ENCODE measurements around the gene WIPF3.

Gene WIPF3

GRCh38 chr7:29798422-29798821 lies 7.9 kb upstream of the WIPF3 start:
- H3K4me1 Mint-ChIP-seq = no peaks in the 10 kb centered on the region
- DNase-seq = no peak

GRCh38 chr7:29801929-29802328 lies 4.4 kb upstream of the WIPF3 start:
- Mint-ChIP-seq H3K4me3 (no peak overlapping the region), H3K27me3 (peaks cover 41% of the 10 kb centered on the region), H3K27ac (no peak overlapping the region), H3K36me3 (ENCODE audit: low read depth) (no peaks in the 10 kb centered on the region), H3K4me1 (no peaks in the 10 kb centered on the region), H3K9me3 (no peaks in the 10 kb centered on the region)
- ATAC-seq (no peak), DNase-seq (no peak)

More at GRCh38 chr7:29798422-29798821, 7.9 kb upstream of the WIPF3 start:
- no peak overlapping the region for H3K27ac Mint-ChIP-seq
- H3K27me3 Mint-ChIP-seq = peaks cover 16% of the 10 kb centered on the region
- H3K9me3 Mint-ChIP-seq = no peaks in the 10 kb centered on the region
- ATAC-seq = no peak
- no peak overlapping the region for H3K4me3 Mint-ChIP-seq
- no peaks in the 10 kb centered on the region for H3K36me3 Mint-ChIP-seq (ENCODE audit: low read depth)

GRCh38 chr7:29805031-29805430 lies 1.3 kb upstream of the WIPF3 start:
- Mint-ChIP-seq H3K36me3 (ENCODE audit: low read depth) (no peaks in the 10 kb centered on the region), H3K27me3 (peaks cover 65% of the 10 kb centered on the region), H3K27ac (no peak overlapping the region), H3K4me3 (no peak overlapping the region), H3K9me3 (no peaks in the 10 kb centered on the region), H3K4me1 (peaks cover 3% of the 10 kb centered on the region)
- DNase-seq (no peak), ATAC-seq (no peak)

- no peak for ATAC-seq
- H3K27me3 Mint-ChIP-seq = peaks cover 69% of the 10 kb centered on the region
- no peak for DNase-seq
- H3K4me1 Mint-ChIP-seq = peaks cover 3% of the 10 kb centered on the region
- H3K4me3 Mint-ChIP-seq = no peak overlapping the region
- H3K9me3 Mint-ChIP-seq = no peaks in the 10 kb centered on the region
- no peaks in the 10 kb centered on the region for H3K36me3 Mint-ChIP-seq (ENCODE audit: low read depth)
- no peak overlapping the region for H3K27ac Mint-ChIP-seq
Measured at GRCh38 chr7:29805886-29806207, 461 bp upstream of the WIPF3 start.

GRCh38 chr7:29806995-29807841 lies 910 bp downstream of the WIPF3 start:
- H3K4me3 Mint-ChIP-seq = peak overlapping the region; percentile 38
- no peaks in the 10 kb centered on the region for H3K9me3 Mint-ChIP-seq
- peaks cover 3% of the 10 kb centered on the region for H3K4me1 Mint-ChIP-seq
- DNase-seq (no peak), ATAC-seq (no peak)
- no peak overlapping the region for H3K27ac Mint-ChIP-seq
- H3K27me3 Mint-ChIP-seq = peaks cover 65% of the 10 kb centered on the region
- H3K36me3 Mint-ChIP-seq (ENCODE audit: low read depth) = no peaks in the 10 kb centered on the region

- H3K4me1 Mint-ChIP-seq = peaks cover 3% of the 10 kb centered on the region
- no peaks in the 10 kb centered on the region for H3K36me3 Mint-ChIP-seq (ENCODE audit: low read depth)
- H3K27me3 Mint-ChIP-seq = peaks cover 66% of the 10 kb centered on the region
- H3K4me3 Mint-ChIP-seq = no peak overlapping the region
- ATAC-seq (no peak), DNase-seq (no peak)
- H3K27ac Mint-ChIP-seq = no peak overlapping the region
- H3K9me3 Mint-ChIP-seq = no peaks in the 10 kb centered on the region
Measured at GRCh38 chr7:29808075-29808801, 1.9 kb downstream of the WIPF3 start.

DNA sequence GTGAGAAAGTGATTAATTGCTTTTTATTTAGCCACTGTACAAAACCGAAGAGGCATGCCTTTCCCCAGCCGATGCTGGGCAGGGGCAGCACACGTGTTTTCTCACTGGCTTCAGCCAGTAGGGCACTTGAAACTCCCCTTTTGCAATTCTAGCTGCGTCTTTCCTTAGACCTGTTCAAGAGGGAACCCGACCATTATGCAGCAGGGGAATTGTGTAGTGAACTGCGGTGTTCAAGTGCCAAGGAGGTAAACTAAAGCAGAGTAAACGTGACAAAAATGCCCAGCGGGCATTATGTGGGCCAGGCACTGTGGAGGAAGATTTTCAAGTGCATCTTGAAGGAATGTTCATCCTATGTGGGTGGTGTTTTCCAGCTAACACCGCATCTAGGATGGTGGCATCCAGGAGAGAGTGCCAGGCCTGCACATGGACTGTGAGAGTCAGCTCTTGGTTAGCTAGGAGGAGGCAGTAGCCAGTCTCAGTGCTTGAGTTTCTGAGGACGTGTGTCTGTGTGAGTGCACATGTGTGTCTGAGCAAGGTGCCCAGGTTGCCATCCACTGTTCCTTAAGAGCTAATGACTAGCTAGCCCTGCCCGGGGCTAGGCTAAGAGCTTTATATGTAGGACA lies 3.3 kb downstream of the WIPF3 start:
- Mint-ChIP-seq H3K27ac (no peak overlapping the region), H3K4me3 (no peak overlapping the region), H3K27me3 (peaks cover 63% of the 10 kb centered on the region), H3K9me3 (no peaks in the 10 kb centered on the region), H3K36me3 (ENCODE audit: low read depth) (no peaks in the 10 kb centered on the region), H3K4me1 (peaks cover 3% of the 10 kb centered on the region)
- DNase-seq = no peak
- no peak for ATAC-seq

GRCh38 chr7:29810297-29810696 lies 4.0 kb downstream of the WIPF3 start:
- H3K27me3 Mint-ChIP-seq = peaks cover 58% of the 10 kb centered on the region
- no peaks in the 10 kb centered on the region for H3K36me3 Mint-ChIP-seq (ENCODE audit: low read depth)
- ATAC-seq = no peak
- no peak for DNase-seq
- no peak overlapping the region for H3K27ac Mint-ChIP-seq
- H3K4me3 Mint-ChIP-seq = no peak overlapping the region
- peaks cover 3% of the 10 kb centered on the region for H3K4me1 Mint-ChIP-seq
- H3K9me3 Mint-ChIP-seq = no peaks in the 10 kb centered on the region

DNA sequence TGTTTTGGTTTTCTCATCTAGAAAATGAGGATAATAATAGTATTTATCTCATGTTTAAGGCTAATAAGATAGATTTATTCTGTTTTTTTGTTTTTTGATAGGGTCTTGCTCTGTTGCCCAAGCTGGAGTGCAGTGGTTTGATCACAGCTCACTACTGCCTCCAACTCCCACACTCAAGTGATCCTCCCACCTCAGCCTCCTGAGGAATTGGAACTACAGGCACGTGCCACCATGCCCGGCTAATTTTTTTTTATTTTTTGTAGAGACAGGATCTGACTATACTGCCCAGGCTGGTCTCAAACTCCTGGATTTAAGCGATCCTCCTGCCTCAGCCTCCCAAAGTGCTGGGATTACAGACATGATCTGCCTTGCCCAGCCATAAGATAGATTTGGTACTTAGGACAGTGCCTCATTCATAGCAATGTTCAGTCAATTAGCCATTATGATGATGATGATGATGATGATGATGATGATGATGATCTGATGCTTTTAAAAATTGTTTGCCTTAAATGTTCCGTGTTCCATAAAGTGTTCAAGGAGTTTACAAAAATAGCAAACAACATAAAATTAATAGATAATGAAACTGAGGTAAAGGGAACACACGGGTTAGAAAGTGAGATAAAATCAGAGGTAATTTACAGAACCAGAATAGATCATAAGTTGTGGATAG lies 4.6 kb downstream of the WIPF3 start:
- Mint-ChIP-seq H3K36me3 (ENCODE audit: low read depth) (no peaks in the 10 kb centered on the region), H3K27me3 (peaks cover 53% of the 10 kb centered on the region)

GRCh38 chr7:29811586-29811985 lies 5.3 kb downstream of the WIPF3 start:
- DNase-seq = no peak
- H3K27me3 Mint-ChIP-seq = peaks cover 51% of the 10 kb centered on the region
- H3K9me3 Mint-ChIP-seq = no peaks in the 10 kb centered on the region
- H3K4me3 Mint-ChIP-seq = no peak overlapping the region
- H3K27ac Mint-ChIP-seq = no peak overlapping the region
- H3K36me3 Mint-ChIP-seq (ENCODE audit: low read depth) = no peaks in the 10 kb centered on the region
- ATAC-seq = no peak
- peaks cover 3% of the 10 kb centered on the region for H3K4me1 Mint-ChIP-seq

More for the DNA sequence above, 4.6 kb downstream of the WIPF3 start:
- no peak for ATAC-seq
- Mint-ChIP-seq H3K9me3 (no peaks in the 10 kb centered on the region), H3K4me1 (peaks cover 3% of the 10 kb centered on the region), H3K27ac (no peak overlapping the region), H3K4me3 (no peak overlapping the region)
- no peak for DNase-seq

DNA sequence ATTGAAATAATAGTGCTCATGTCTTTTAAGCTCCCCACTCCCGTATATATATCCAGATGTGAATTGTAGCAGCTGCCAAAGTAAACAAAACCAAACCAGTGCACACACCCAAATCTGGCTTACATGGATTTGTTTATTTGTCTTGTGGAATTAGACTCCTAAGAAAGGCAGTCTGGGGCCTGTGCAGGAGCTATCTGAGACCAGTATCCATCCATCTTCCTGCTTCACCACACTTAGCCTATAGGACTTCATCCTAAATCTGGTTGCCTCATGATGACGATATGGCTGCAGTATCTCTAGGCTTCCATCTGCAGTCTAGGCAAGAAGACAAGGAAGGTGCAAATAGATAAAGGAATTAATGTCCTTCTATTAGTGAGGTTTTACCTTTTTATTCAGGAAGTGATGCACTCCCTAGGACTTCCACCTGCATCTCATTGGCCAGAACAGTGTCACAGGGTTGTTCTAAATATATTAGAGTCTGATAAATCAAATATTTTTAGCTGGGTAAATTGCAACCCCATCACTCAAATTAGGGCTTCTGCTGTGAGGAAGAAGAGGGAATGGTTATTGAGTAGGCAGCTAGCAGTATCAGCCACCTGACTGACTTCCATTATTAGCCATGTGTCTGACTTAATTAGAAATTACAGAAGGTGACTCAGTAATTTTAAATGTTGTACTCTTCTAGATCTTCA lies 6.0 kb downstream of the WIPF3 start:
- H3K4me1 Mint-ChIP-seq = peaks cover 3% of the 10 kb centered on the region
- H3K27ac Mint-ChIP-seq = no peak overlapping the region
- no peaks in the 10 kb centered on the region for H3K9me3 Mint-ChIP-seq
- DNase-seq = no peak
- no peaks in the 10 kb centered on the region for H3K36me3 Mint-ChIP-seq (ENCODE audit: low read depth)
- ATAC-seq = no peak
- peaks cover 47% of the 10 kb centered on the region for H3K27me3 Mint-ChIP-seq
- no peak overlapping the region for H3K4me3 Mint-ChIP-seq

DNA sequence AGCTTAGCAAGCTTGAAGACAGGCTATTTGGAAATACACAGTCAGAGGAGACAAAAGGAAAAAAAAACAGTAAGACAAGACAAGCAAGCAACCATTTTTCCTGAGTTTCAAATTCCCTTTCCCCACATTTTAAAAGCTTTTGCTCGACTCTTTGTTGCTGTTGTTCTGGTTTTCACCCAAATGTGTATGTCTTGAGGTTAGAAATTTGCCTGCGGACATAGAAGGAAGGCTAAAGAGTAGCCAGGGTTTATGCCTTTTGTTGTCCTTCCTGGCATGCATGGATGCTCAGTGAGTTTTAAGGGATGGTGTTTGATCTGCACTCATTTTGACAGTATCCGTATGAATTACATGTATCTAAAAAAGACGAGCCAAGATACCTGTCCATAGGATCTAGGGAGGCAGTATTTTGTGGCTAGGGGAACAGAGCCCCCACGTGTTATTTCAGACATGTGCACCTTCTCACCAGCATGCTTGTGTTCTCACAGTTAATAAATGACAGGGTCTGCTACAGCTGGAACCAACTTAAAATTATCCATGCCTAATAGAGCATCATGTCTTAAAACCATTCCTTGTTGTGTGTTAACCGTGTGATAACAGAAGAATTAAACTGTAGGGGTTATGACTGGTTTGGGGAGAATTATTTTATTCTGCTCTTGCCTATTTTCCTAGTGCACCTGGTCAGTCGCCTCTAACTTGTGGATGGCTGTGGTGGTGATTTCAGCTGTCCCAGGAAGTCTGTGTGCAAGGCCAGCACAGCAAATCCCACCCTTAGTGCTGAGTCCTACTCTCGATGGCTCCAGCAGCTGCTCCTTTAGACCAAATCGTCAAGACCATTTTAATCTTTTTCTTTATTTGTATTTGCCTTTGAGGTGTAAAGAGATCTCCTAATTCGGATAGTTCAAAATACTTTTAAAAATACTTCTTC lies 9.1 kb downstream of the WIPF3 start:
- no peak overlapping the region for H3K4me3 Mint-ChIP-seq
- peaks cover 23% of the 10 kb centered on the region for H3K27me3 Mint-ChIP-seq
- no peaks in the 10 kb centered on the region for H3K9me3 Mint-ChIP-seq
- H3K4me1 Mint-ChIP-seq = no peaks in the 10 kb centered on the region
- H3K27ac Mint-ChIP-seq = no peak overlapping the region
- H3K36me3 Mint-ChIP-seq (ENCODE audit: low read depth) = no peaks in the 10 kb centered on the region
- no peak for DNase-seq
- no peak for ATAC-seq

DNA sequence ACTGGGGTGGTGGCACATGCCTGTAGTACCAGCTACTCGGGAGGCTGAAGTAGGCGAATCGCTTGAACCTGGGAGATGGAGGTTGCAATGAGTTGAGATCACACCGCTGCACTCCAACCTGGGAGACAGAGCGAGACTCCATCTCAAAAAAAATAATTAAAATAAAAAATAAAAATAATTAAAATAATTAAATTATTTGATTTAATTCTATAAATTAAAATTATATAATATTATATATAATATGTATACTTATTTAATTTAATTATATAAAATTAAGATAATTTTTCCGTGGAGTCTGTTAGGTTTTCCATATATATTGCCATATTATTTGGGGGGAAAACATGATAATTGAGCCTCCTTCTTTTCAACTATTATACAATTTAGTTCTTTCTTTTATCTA lies 12.0 kb downstream of the WIPF3 start:
- Mint-ChIP-seq H3K4me1 (no peaks in the 10 kb centered on the region), H3K4me3 (no peak overlapping the region), H3K9me3 (no peaks in the 10 kb centered on the region), H3K27ac (no peak overlapping the region), H3K27me3 (peaks cover 16% of the 10 kb centered on the region), H3K36me3 (ENCODE audit: low read depth) (no peaks in the 10 kb centered on the region)
- ATAC-seq = no peak
- DNase-seq = no peak

Measured in activated naive CD8-positive, alpha-beta T cell treated with anti-CD3 and anti-CD28 coated beads, Interleukin-2, amount 50 U/mL, for 24 hours (primary cell).